Mucosa of rectum (tissue), 2 donors: ENCODE data around the gene SETD2.
"Not testable (repeated sequence)": the region's sequence is repeated elsewhere in the genome, so short reads cannot be mapped to it uniquely, and the experiment has no call there.

Experiments
- H3K27ac ChIP-seq, 2 donors: one replicate each; pipeline ENCODE4 v1.7.0; 2013; ENCODE audit warnings: inconsistent platforms in 2 of 2, low read depth in 2 of 2, low read length in 2 of 2
- H3K27me3 ChIP-seq, 2 donors: one replicate each; pipeline ENCODE4 v1.7.0; 2013; ENCODE audit warnings: low read length in 2 of 2; ENCODE audit not compliant: control insufficient read depth in 2 of 2, insufficient read depth in 2 of 2
- H3K36me3 ChIP-seq, 2 donors: one replicate each; pipeline ENCODE4 v1.7.0; 2013; ENCODE audit warnings: low read length in 2 of 2; ENCODE audit not compliant: control insufficient read depth in 2 of 2, insufficient read depth in 2 of 2
- H3K4me1 ChIP-seq, 2 donors: one replicate each; pipeline ENCODE4 v1.7.0; 2013; ENCODE audit warnings: low read length in 2 of 2, mild to moderate bottlenecking in 1 of 2; ENCODE audit not compliant: control insufficient read depth in 2 of 2, insufficient read depth in 2 of 2
- H3K4me3 ChIP-seq, 2 donors: one replicate each; pipeline ENCODE4 v1.7.0; 2013; ENCODE audit warnings: low read length in 2 of 2
- H3K9ac ChIP-seq, 2 donors: one replicate each; pipeline ENCODE4 v1.7.0; 2013; ENCODE audit warnings: low read length in 2 of 2, low read depth in 1 of 2, mild to moderate bottlenecking in 1 of 2
- H3K9me3 ChIP-seq, 2 donors: one replicate each; pipeline ENCODE4 v1.7.0; 2013; ENCODE audit warnings: low read length in 2 of 2; ENCODE audit not compliant: control insufficient read depth in 2 of 2
- donor health status: healthy.
- donor health status: Normal muscosa, but diverticular disease.

SETD2 gene

GRCh38 chr3:47082519-47082918 is 81.4 kb downstream of the SETD2 start:
- Histone ChIP-seq H3K27me3 (no peaks in the 10 kb centered on the region), H3K4me3 (no peak overlapping the region), H3K27ac (no peak overlapping the region), H3K9me3 (no peaks in the 10 kb centered on the region), H3K4me1 (no peaks in the 10 kb centered on the region), H3K9ac (no peak overlapping the region), H3K36me3 (peaks cover 52 to 53% of the 10 kb centered on the region in 2 donors)

DNA sequence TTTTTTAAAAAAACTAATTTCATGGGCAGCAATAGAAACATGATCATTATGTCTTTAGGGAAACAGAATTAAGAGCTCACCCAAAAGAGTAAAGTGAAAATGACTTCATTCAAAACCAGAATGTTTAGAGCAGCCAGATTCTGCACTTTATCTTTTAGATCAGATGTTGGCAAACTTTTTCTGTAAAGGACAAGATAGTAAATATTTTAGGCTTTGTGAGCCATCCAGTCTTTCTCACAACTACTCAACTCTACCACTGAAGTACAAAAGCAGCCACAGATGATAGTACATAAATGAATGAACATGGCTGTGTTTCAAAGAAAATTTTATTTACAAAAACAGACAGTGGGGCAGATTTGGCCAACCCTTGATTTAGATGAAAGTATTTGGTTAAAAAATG is 84.5 kb downstream of the SETD2 start:
- peaks cover 47 to 54% of the 10 kb centered on the region in 2 donors for H3K36me3 ChIP-seq

GRCh38 chr3:47073685-47074084 is 90.2 kb downstream of the SETD2 start:
- Histone ChIP-seq H3K4me3 (no peak overlapping the region), H3K9me3 (no peaks in the 10 kb centered on the region), H3K27me3 (no peaks in the 10 kb centered on the region), H3K9ac (no peak overlapping the region), H3K27ac (no peak overlapping the region), H3K36me3 (peaks cover 26 to 29% of the 10 kb centered on the region in 2 donors), H3K4me1 (no peaks in the 10 kb centered on the region)

More for the DNA sequence above, 84.5 kb downstream of the SETD2 start:
- Histone ChIP-seq H3K9me3 (no peaks in the 10 kb centered on the region), H3K27me3 (no peaks in the 10 kb centered on the region), H3K9ac (no peak overlapping the region), H3K27ac (no peak overlapping the region), H3K4me1 (no peaks in the 10 kb centered on the region), H3K4me3 (no peak overlapping the region)

- Histone ChIP-seq H3K4me1 (no peaks in the 10 kb centered on the region), H3K9ac (no peak overlapping the region), H3K9me3 (no peaks in the 10 kb centered on the region), H3K4me3 (no peak overlapping the region), H3K36me3 (peaks cover 20 to 28% of the 10 kb centered on the region in 2 donors), H3K27me3 (no peaks in the 10 kb centered on the region), H3K27ac (no peak overlapping the region)
These were observed 93.1 kb downstream of the SETD2 start for GRCh38 chr3:47070770-47071169.

DNA sequence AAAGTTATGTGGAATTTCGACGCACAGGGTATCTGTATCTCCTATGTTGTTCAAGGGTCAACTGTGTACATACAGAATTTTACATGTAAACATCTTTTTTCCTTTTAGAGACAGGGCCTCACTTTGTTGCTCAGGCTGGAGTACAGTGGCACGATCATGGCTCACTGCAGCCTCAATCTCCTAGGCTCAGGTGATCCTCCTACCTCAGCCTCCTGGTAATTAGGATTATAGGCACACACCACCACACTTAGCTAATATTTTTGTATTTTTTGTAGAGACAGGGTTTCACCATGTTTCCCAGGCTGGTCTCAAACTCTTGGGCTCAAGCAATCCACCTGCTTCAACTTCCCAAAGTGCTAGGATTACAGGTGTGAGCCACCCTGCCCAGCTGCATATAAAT is 97.7 kb downstream of the SETD2 start:
- H3K9me3 ChIP-seq, H3K27me3 ChIP-seq, H3K9ac ChIP-seq, H3K4me1 ChIP-seq, H3K27ac ChIP-seq, H3K4me3 ChIP-seq: not testable (repeated sequence)
- H3K36me3 ChIP-seq = peaks cover 28 to 39% of the 10 kb centered on the region in 2 donors

GRCh38 chr3:47065681-47066080 is 98.2 kb downstream of the SETD2 start:
- no peaks in the 10 kb centered on the region for H3K4me1 ChIP-seq
- peaks cover 23 to 36% of the 10 kb centered on the region in 2 donors for H3K36me3 ChIP-seq
- H3K9me3 ChIP-seq = no peaks in the 10 kb centered on the region
- no peak overlapping the region for H3K4me3 ChIP-seq
- no peaks in the 10 kb centered on the region for H3K27me3 ChIP-seq
- H3K9ac ChIP-seq = no peak overlapping the region
- no peak overlapping the region for H3K27ac ChIP-seq

- Histone ChIP-seq H3K9ac (no peak overlapping the region), H3K27ac (no peak overlapping the region), H3K4me3 (no peak overlapping the region), H3K9me3 (no peaks in the 10 kb centered on the region), H3K27me3 (no peaks in the 10 kb centered on the region), H3K36me3 (peaks cover 19 to 31% of the 10 kb centered on the region in 2 donors), H3K4me1 (no peaks in the 10 kb centered on the region)
These were observed 98.9 kb downstream of the SETD2 start for GRCh38 chr3:47065058-47065457.

- Histone ChIP-seq H3K36me3 (peaks cover 20 to 22% of the 10 kb centered on the region in 2 donors), H3K9me3 (no peaks in the 10 kb centered on the region), H3K27ac (no peak overlapping the region), H3K4me1 (no peaks in the 10 kb centered on the region), H3K4me3 (no peak overlapping the region), H3K9ac (no peak overlapping the region), H3K27me3 (no peaks in the 10 kb centered on the region)
These were observed 106.7 kb downstream of the SETD2 start for GRCh38 chr3:47057212-47057671.

DNA sequence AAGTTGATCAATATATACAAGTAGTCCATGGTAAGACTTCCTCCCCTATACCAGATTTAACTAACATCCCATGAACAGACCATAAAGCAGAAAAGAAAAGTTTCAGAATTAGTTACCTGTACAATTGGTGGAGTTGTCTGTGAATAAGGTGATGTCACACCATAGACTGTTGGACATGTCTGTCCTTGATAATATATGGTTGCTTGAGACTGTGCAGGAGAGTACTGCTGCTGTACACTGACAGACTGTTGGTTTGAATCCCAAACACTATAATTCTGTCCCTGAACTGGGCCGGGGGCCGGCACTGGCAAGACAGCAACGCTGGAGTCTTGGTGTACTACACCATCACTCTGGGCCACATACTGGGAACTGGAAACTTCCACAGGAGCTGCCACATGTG is 107.2 kb downstream of the SETD2 start:
- Histone ChIP-seq H3K4me1 (no peaks in the 10 kb centered on the region), H3K36me3 (peaks cover 16 to 17% of the 10 kb centered on the region in 2 donors), H3K27me3 (no peaks in the 10 kb centered on the region), H3K9ac (no peak overlapping the region), H3K27ac (no peak overlapping the region), H3K4me3 (no peak overlapping the region), H3K9me3 (no peaks in the 10 kb centered on the region)

DNA sequence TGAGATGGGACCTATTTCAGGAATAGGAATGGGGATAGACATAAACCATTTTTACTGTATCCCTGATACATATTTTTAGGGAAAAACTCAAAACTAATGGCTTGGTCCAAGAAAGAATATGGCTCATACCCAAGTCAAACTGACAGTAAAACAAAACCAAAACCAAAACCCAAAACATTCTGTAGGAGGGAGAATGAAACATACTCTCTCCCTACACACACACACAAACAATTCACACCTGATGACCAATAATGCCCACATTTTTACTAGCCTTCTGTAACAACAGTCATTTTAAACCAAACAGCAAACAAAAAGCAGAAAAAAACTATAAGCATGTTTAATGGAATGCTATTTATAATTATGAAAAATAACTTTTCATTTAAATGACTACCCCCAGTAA is 109.5 kb downstream of the SETD2 start:
- no peaks in the 10 kb centered on the region for H3K4me1 ChIP-seq
- H3K4me3 ChIP-seq = no peak overlapping the region
- H3K9ac ChIP-seq = no peak overlapping the region
- no peaks in the 10 kb centered on the region for H3K9me3 ChIP-seq
- H3K27ac ChIP-seq = no peak overlapping the region
- H3K27me3 ChIP-seq = no peaks in the 10 kb centered on the region
- H3K36me3 ChIP-seq = peaks cover 14 to 15% of the 10 kb centered on the region in 2 donors

GRCh38 chr3:47047673-47048072 is 116.2 kb downstream of the SETD2 start:
- Histone ChIP-seq H3K9me3 (no peaks in the 10 kb centered on the region), H3K27me3 (no peaks in the 10 kb centered on the region), H3K4me3 (no peak overlapping the region), H3K9ac (no peak overlapping the region), H3K4me1 (no peaks in the 10 kb centered on the region), H3K36me3 (peaks cover 8 to 9% of the 10 kb centered on the region in 2 donors), H3K27ac (no peak overlapping the region)
